HEK293 (cell line): Measurements from ENCODE around the gene HSD17B3.
"Not testable (repeated sequence)": the region's sequence is repeated elsewhere in the genome, so short reads cannot be mapped to it uniquely, and the experiment has no call there.

Source experiments
- ZNF274 ChIP-seq, 2 experiments: fragments of 200-500 bp in 1 of 2; fragments of 450-650 bp in 1 of 2; sonication (Bioruptor generic) in 1 of 2; formaldehyde crosslinking in 1 of 2; IDR thresholded peaks; 2 replicates each; pipeline versions ENCODE4 v1.5.1 to v1.6.1; 2014 to 2016; ENCODE audit warnings: borderline replicate concordance in 1 of 2, inconsistent platforms in 1 of 2, low read length in 1 of 2, missing biosample characterization in 1 of 2, missing genetic modification characterization in 1 of 2
- ZNF416 ChIP-seq: fragments of 450-650 bp; formaldehyde crosslinking; IDR thresholded peaks from 2 replicates; pipeline ENCODE4 v1.5.1; 2016; ENCODE audit warnings: missing biosample characterization, missing genetic modification characterization
- TF ChIP-seq, protein P1 (sequence below): fragments of 450-650 bp; formaldehyde crosslinking; IDR thresholded peaks from 2 replicates; pipeline ENCODE4 v1.5.1; 2016; ENCODE audit warnings: missing biosample characterization, missing genetic modification characterization

- TF ChIP-seq, protein P1, sequence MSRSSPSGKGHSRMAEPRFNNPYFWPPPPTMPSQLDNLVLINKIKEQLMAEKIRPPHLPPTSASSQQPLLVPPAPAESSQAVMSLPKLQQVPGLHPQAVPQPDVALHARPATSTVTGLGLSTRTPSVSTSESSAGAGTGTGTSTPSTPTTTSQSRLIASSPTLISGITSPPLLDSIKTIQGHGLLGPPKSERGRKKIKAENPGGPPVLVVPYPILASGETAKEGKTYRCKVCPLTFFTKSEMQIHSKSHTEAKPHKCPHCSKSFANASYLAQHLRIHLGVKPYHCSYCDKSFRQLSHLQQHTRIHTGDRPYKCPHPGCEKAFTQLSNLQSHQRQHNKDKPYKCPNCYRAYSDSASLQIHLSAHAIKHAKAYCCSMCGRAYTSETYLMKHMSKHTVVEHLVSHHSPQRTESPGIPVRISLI (tag by site-specific recombination), result not testable (repeated sequence)
- TF ChIP-seq ZNF416 (tag by site-specific recombination); ZNF274 (IDR thresholded peaks at IDR 0.05; ENCODE audit: low read length); ZNF274 (tag by site-specific recombination; IDR thresholded peaks at IDR 0.05; ENCODE audit: borderline replicate concordance): not testable (repeated sequence)
Measured at GRCh38 chr9:96236337-96236736, 65.6 kb downstream of the HSD17B3 start.
